H1 (cell line): ENCODE measurements around the gene RSPO1. TPM values are rescaled to one million over a fixed set of nuclear protein-coding genes. Genes with fewer than 3 reads are reported as not detected.

Experiments
- CTCF ChIA-PET: fragments of 300-600 bp; sonication (Branson Sonifier 250); formaldehyde crosslinking; loops from one replicate; lab custom pipeline; 2021; ENCODE audit not compliant: partially characterized antibody; lab: Charles Lee
- POLR2A ChIA-PET: fragments of 300-600 bp; sonication (Branson Sonifier 250); formaldehyde crosslinking; loops from one replicate; lab custom pipeline; 2021; ENCODE audit warnings: inconsistent platforms; ENCODE audit not compliant: partially characterized antibody; lab: Charles Lee
- DNase-seq, 2 experiments: peaks; one replicate each; pipeline versions ENCODE4 v3.0.0 to v3.0.0-alpha.2; 2010 to 2022; ENCODE audit warnings: low spot score in 2 of 2, low read depth in 1 of 2, mixed read lengths in 1 of 2
- FAIRE-seq: peaks from 2 replicates; lab custom pipeline; 2011; peaks lifted over from hg19 to GRCh38; lab: Jason Lieb, UNC
- H2AFZ ChIP-seq: 2 replicates; pipeline ENCODE4 v1.8.1; 2012; ENCODE audit warnings: low read length, inconsistent platforms
- H2AK5ac ChIP-seq: 2 replicates; pipeline ENCODE4 v1.6.1; 2013; ENCODE audit warnings: low read depth, low read length
- H2BK120ac ChIP-seq: replicated peaks from 2 replicates; pipeline ENCODE3; 2013; ENCODE audit warnings: low read depth, low read length, inconsistent platforms
- H2BK12ac ChIP-seq: 2 replicates; pipeline ENCODE4 v1.6.1; 2013; ENCODE audit warnings: low read depth, low read length
- H2BK15ac ChIP-seq: 2 replicates; pipeline ENCODE4 v1.6.1; 2013; ENCODE audit warnings: low read length
- H2BK20ac ChIP-seq: 2 replicates; pipeline ENCODE4 v1.6.1; 2013; ENCODE audit warnings: low read length
- H2BK5ac ChIP-seq: 2 replicates; pipeline ENCODE4 v1.6.1; 2013; ENCODE audit warnings: low read depth, low read length
- H3K14ac ChIP-seq: 2 replicates; pipeline ENCODE4 v1.6.1; 2013; ENCODE audit warnings: inconsistent platforms; ENCODE audit not compliant: insufficient read length
- H3K18ac ChIP-seq: 2 replicates; pipeline ENCODE4 v1.6.1; 2013; ENCODE audit warnings: low read length; ENCODE audit errors: extremely low read depth
- H3K23ac ChIP-seq: 2 replicates; pipeline ENCODE4 v1.6.1; 2013; ENCODE audit warnings: inconsistent platforms; ENCODE audit not compliant: insufficient read length
- H3K23me2 ChIP-seq: 2 replicates; pipeline ENCODE4 v1.6.1; 2013; ENCODE audit warnings: low read depth, low read length
- H3K27ac ChIP-seq: 2 replicates; pipeline ENCODE4 v1.6.1; 2011; ENCODE audit warnings: low read depth, low read length, inconsistent platforms
- H3K27me3 ChIP-seq, 4 experiments: replicated peaks in 1 of 4; 1 replicate in 1 of 4; 2 replicates in 3 of 4; pipeline versions ENCODE4 v1.6.1 to v1.8.1; 2011 to 2013; ENCODE audit warnings: low read length in 3 of 4, mild to moderate bottlenecking in 3 of 4, inconsistent platforms in 2 of 4, mixed read lengths in 2 of 4, moderate library complexity in 1 of 4; ENCODE audit not compliant: control insufficient read depth in 3 of 4, insufficient read depth in 3 of 4; ENCODE audit errors: extremely low read depth in 1 of 4
- H3K36me3 ChIP-seq, 4 experiments: 2 replicates each; pipeline versions ENCODE4 v1.6.1 to v1.8.1; 2011 to 2013; ENCODE audit warnings: mild to moderate bottlenecking in 4 of 4, low read length in 3 of 4, moderate library complexity in 2 of 4, control low read depth in 1 of 4, inconsistent platforms in 1 of 4; ENCODE audit not compliant: insufficient read depth in 4 of 4, control insufficient read depth in 2 of 4
- H3K4ac ChIP-seq: replicated peaks from 2 replicates; pipeline ENCODE3; 2013; ENCODE audit warnings: low read length, low read depth, mixed read lengths, inconsistent platforms; ENCODE audit not compliant: insufficient read length
- H3K4me1 ChIP-seq, 4 experiments: replicated peaks in 1 of 4; 1 replicate in 1 of 4; 2 replicates in 3 of 4; pipeline versions ENCODE4 v1.6.1 to v1.8.1; 2011 to 2013; ENCODE audit warnings: low read length in 3 of 4, inconsistent platforms in 2 of 4, mixed read lengths in 1 of 4; ENCODE audit not compliant: insufficient read depth in 4 of 4, control insufficient read depth in 3 of 4
- H3K4me2 ChIP-seq, 2 experiments: 2 replicates each; pipeline versions ENCODE4 v1.6.1 to v1.8.1; 2011 to 2013; ENCODE audit warnings: low read depth in 2 of 2, low read length in 2 of 2, control low read depth in 1 of 2, inconsistent platforms in 1 of 2, mild to moderate bottlenecking in 1 of 2; ENCODE audit not compliant: insufficient read depth in 1 of 2
- H3K4me3 ChIP-seq, 4 experiments: fragments of 200-600, 300-600 bp in 1 of 4; sonication (generic), shearing (Covaris generic), sonication (Bioruptor Twin) in 1 of 4; 2 replicates each; pipeline versions ENCODE4 v1.5.1 to v1.8.1; 2011 to 2016; ENCODE audit warnings: low read length in 4 of 4, low read depth in 3 of 4, control low read depth in 2 of 4, inconsistent platforms in 2 of 4, mild to moderate bottlenecking in 2 of 4, mixed read lengths in 1 of 4, moderate library complexity in 1 of 4; ENCODE audit not compliant: insufficient read depth in 2 of 4; ENCODE audit errors: extremely low read depth in 1 of 4
- H3K56ac ChIP-seq: replicated peaks from 2 replicates; pipeline ENCODE3; 2013; ENCODE audit warnings: low read depth, mild to moderate bottlenecking, mixed read lengths, low read length, inconsistent platforms; ENCODE audit not compliant: insufficient read length
- H3K79me1 ChIP-seq: 2 replicates; pipeline ENCODE4 v1.6.1; 2013; ENCODE audit warnings: low read depth, low read length, control low read depth
- H3K79me2 ChIP-seq, 2 experiments: 2 replicates each; pipeline versions ENCODE4 v1.6.1 to v1.8.1; 2012 to 2013; ENCODE audit warnings: low read length in 2 of 2, mild to moderate bottlenecking in 2 of 2, inconsistent platforms in 1 of 2; ENCODE audit not compliant: insufficient read depth in 2 of 2, control insufficient read depth in 1 of 2
- H3K9ac ChIP-seq, 4 experiments: replicated peaks in 1 of 4; 1 replicate in 1 of 4; 2 replicates in 3 of 4; pipeline versions ENCODE4 v1.6.1 to v1.8.1; 2011 to 2013; ENCODE audit warnings: low read depth in 3 of 4, low read length in 3 of 4, control low read depth in 2 of 4, mild to moderate bottlenecking in 2 of 4, moderate library complexity in 2 of 4, inconsistent platforms in 1 of 4; ENCODE audit errors: extremely low read depth in 1 of 4
- H3K9me3 ChIP-seq, 2 experiments: 2 replicates each; pipeline versions ENCODE4 v1.6.1 to v1.8.1; 2012 to 2013; ENCODE audit warnings: mild to moderate bottlenecking in 2 of 2, moderate library complexity in 2 of 2, control low read depth in 1 of 2, inconsistent platforms in 1 of 2, low read depth in 1 of 2, low read length in 1 of 2, mixed read lengths in 1 of 2; ENCODE audit not compliant: insufficient read depth in 2 of 2
- H4K20me1 ChIP-seq, 2 experiments: replicated peaks in 1 of 2; 2 replicates each; pipeline versions ENCODE3 to v1.8.1; 2011 to 2013; ENCODE audit warnings: inconsistent platforms in 2 of 2, low read length in 2 of 2, mild to moderate bottlenecking in 1 of 2; ENCODE audit not compliant: insufficient read depth in 2 of 2, control insufficient read depth in 1 of 2
- H4K5ac ChIP-seq: 2 replicates; pipeline ENCODE4 v1.6.1; 2013; ENCODE audit warnings: low read length, low read depth, mixed read lengths, inconsistent platforms; ENCODE audit not compliant: insufficient read length
- H4K8ac ChIP-seq: 2 replicates; pipeline ENCODE4 v1.8.0; 2013; ENCODE audit warnings: mild to moderate bottlenecking, moderate library complexity, low read length, inconsistent platforms; ENCODE audit not compliant: insufficient read depth; ENCODE audit errors: extremely low read depth
- H4K91ac ChIP-seq: replicated peaks from 2 replicates; pipeline ENCODE3; 2013; ENCODE audit warnings: low read length, mixed read lengths, inconsistent platforms; ENCODE audit not compliant: insufficient read length
- ATF2 ChIP-seq: IDR thresholded peaks from 2 replicates; pipeline ENCODE4 v1.6.1; 2012; ENCODE audit warnings: low read length, inconsistent platforms
- ATF3 ChIP-seq: IDR thresholded peaks from 2 replicates; pipeline ENCODE4 v1.6.1; 2011; ENCODE audit warnings: low read depth, mild to moderate bottlenecking, low read length; ENCODE audit not compliant: insufficient read depth
- BCL11A ChIP-seq, 2 experiments: IDR thresholded peaks; one replicate each; pipeline ENCODE4 v1.6.1; 2011; ENCODE audit warnings: low read depth in 2 of 2, low read length in 2 of 2, mild to moderate bottlenecking in 2 of 2
- CEBPB ChIP-seq: IDR thresholded peaks from 2 replicates; pipeline ENCODE4 v1.6.1; 2012; ENCODE audit warnings: low read depth, low read length
- EZH2 ChIP-seq: fragments of 200-600 bp; sonication (generic); IDR thresholded peaks from 2 replicates; pipeline ENCODE4 v1.7.1; 2012; ENCODE audit warnings: low read depth, mild to moderate bottlenecking, moderate library complexity, low read length, inconsistent platforms; ENCODE audit not compliant: severe bottlenecking
- GABPA ChIP-seq: IDR thresholded peaks from 2 replicates; pipeline ENCODE4 v1.6.1; 2011; ENCODE audit warnings: mild to moderate bottlenecking, low read length, moderate library complexity, borderline replicate concordance; ENCODE audit not compliant: insufficient read depth
- POLR2AphosphoS5 ChIP-seq: IDR thresholded peaks from 2 replicates; pipeline ENCODE4 v1.6.1; 2011; ENCODE audit warnings: low read depth, low read length
- RBBP5 ChIP-seq: IDR thresholded peaks from 2 replicates; pipeline ENCODE4 v1.7.1; 2012; ENCODE audit warnings: low read depth, mild to moderate bottlenecking, inconsistent platforms, low read length, moderate library complexity, borderline replicate concordance
- RFX5 ChIP-seq: IDR thresholded peaks from 2 replicates; pipeline ENCODE4 v1.6.1; 2011; ENCODE audit warnings: low read depth, low read length, improper control_type of control experiment, borderline replicate concordance
- SIRT6 ChIP-seq: IDR thresholded peaks from one replicate; pipeline ENCODE4 v1.7.1; 2012; ENCODE audit warnings: low read length, inconsistent platforms
- TAF1 ChIP-seq: IDR thresholded peaks from 2 replicates; pipeline ENCODE4 v1.6.1; 2011; ENCODE audit warnings: mild to moderate bottlenecking, low read depth, low read length
- TEAD4 ChIP-seq: IDR thresholded peaks from 2 replicates; pipeline ENCODE4 v1.6.1; 2012; ENCODE audit warnings: low read depth, low read length, inconsistent platforms, mixed read lengths
- ZNF274 ChIP-seq: IDR thresholded peaks from 2 replicates; pipeline ENCODE4 v1.7.0; 2012; ENCODE audit warnings: low read length, borderline replicate concordance; ENCODE audit errors: extremely low read depth
- WGBS, 2 experiments: shearing (Covaris generic) in 1 of 2; methylation state at CpG; one replicate each; pipeline versions ENCODE4 v1.1.6 to v1.1.7; 2013 to 2015; ENCODE audit warnings: low lambda C conversion rate in 2 of 2, mixed read lengths in 2 of 2, inconsistent platforms in 1 of 2, low coverage in 1 of 2, missing lambda C conversion rate in 1 of 2; ENCODE audit not compliant: insufficient replicate concordance in 2 of 2, insufficient coverage in 1 of 2, insufficient read length in 1 of 2; ENCODE audit errors: extremely low coverage in 1 of 2, missing lambda C conversion rate in 1 of 2; 5-methylcytosine and 5-hydroxymethylcytosine counted together
- polyA plus RNA-seq, 7 experiments: library from polyadenylated mRNA; depleted of rRNA in 3 of 7; stranded (reverse) in 5 of 7; unstranded in 2 of 7; fragments of >200 nt in 5 of 7; fragments of 200-250 nt in 2 of 7; gene quantifications; 1 replicate in 5 of 7; 2 replicates in 1 of 7; 4 replicates in 1 of 7; pipeline versions ENCODE4 v1.2.1 to v1.2.3, GENCODE V29; 2011 to 2013; ENCODE audit warnings: missing spikeins in 2 of 7, mixed read lengths in 2 of 7
- total RNA-seq: library from RNA; stranded (reverse); fragmentation: NEBNext Ultra II Directional; extraction: Animal tissue kit (Norgen Biotek cat#: 25700); gene quantifications from 2 replicates; pipeline ENCODE4 v1.2.1, GENCODE V29; 2021

RSPO1 gene
- total and polyA plus RNA-seq, 2 of the 8 experiments (the other 6 are each of a cell fraction or from before 2014, with no cell fraction given), result 0.39 TPM; not detected in 1

GRCh38 chr1:37651803-37652202 lies 17.1 kb upstream of the RSPO1 start:
- Histone ChIP-seq H3K23ac (no peak overlapping the region), H3K18ac (no peak overlapping the region), H3K79me1 (no peaks in the 10 kb centered on the region), H4K20me1 (no peaks in the 10 kb centered on the region), H3K23me2 (no peaks in the 10 kb centered on the region), H4K91ac (no peak overlapping the region), H3K27ac (no peak overlapping the region), H3K4me1 (no peaks in the 10 kb centered on the region), H2BK12ac (no peak overlapping the region), H3K79me2 (no peaks in the 10 kb centered on the region), H4K5ac (no peak overlapping the region), H3K4ac (no peak overlapping the region), H3K4me2 (no peak overlapping the region), H2BK20ac (no peak overlapping the region), H3K36me3 (no peaks in the 10 kb centered on the region)
- ChIA-PET CTCF (interaction anchor here (0.6 to 3.1 kb wide), 7 partner anchors 11 to 935 kb away, joined by 3 to 11 read pairs (median 3); no protein-coding TSS in a partner anchor), POLR2A (no interaction called here)
- FAIRE-seq, result no peak
- DNase-seq, result no peak
- TF ChIP-seq RBBP5 (no peak), BCL11A (IDR thresholded peaks at IDR 0.05; ENCODE audit: low read depth in 2 of 2, low read length in 2 of 2) (no peak), EZH2 (no peak), GABPA (no peak), CEBPB (no peak), SIRT6 (no peak), ATF2 (no peak), POLR2AphosphoS5 (no peak), RFX5 (no peak), ZNF274 (no peak), TEAD4 (no peak), ATF3 (no peak), TAF1 (no peak)
- TF ChIP-seq, all 59 proteins: peak for 0
- no peak overlapping the region for H2BK15ac ChIP-seq
- H2BK120ac ChIP-seq, result no peak overlapping the region
- no peak overlapping the region for H4K8ac ChIP-seq
- no peak overlapping the region for H2AK5ac ChIP-seq
- H2AFZ ChIP-seq, result no peak overlapping the region
- no peak overlapping the region for H3K14ac ChIP-seq
- WGBS, 2 experiments, result 88% methylated on average over 8 of the region's 10 CpGs; no CpG with 5 or more reads in 1 of the 2 experiments
- no peaks in the 10 kb centered on the region for H3K9me3 ChIP-seq
- no peak overlapping the region for H3K4me3 ChIP-seq
- H3K9ac ChIP-seq, result no peak overlapping the region; a peak in 1 of 7 replicates
- H3K56ac ChIP-seq, result no peak overlapping the region
- H3K27me3 ChIP-seq, result peaks cover 0 to 3% (median 1%) of the 10 kb centered on the region in 4 experiments; a peak in 3 of 7 replicates
- H2BK5ac ChIP-seq, result no peak overlapping the region
